Sigmoid colon (tissue), 7 donors: ENCODE data around the gene NOS1AP. TPM values are rescaled to one million over a fixed set of nuclear protein-coding genes. Genes with fewer than 3 reads are reported as not detected.

Experiments
- DNase-seq: peaks from one replicate; pipeline ENCODE4 v3.0.0-alpha.2; 2019
- H3K27ac ChIP-seq, 4 donors: fragments of 200-600 bp; sonication (generic); one replicate each; pipeline ENCODE4 v1.5.1; 2016 to 2019; ENCODE audit warnings: mild to moderate bottlenecking in 1 of 4
- H3K27me3 ChIP-seq, 3 donors: fragments of 200-600 bp; sonication (generic); one replicate each; pipeline ENCODE4 v1.5.1; 2019; ENCODE audit warnings: mild to moderate bottlenecking in 1 of 3
- H3K36me3 ChIP-seq, 4 donors: fragments of 200-600 bp; sonication (generic); one replicate each; pipeline ENCODE4 v1.5.1; 2016 to 2019
- H3K4me1 ChIP-seq, 4 donors: fragments of 200-600 bp; sonication (generic); one replicate each; pipeline ENCODE4 v1.5.1; 2017 to 2019
- H3K4me3 ChIP-seq, 4 donors: fragments of 200-600 bp; sonication (generic); one replicate each; pipeline ENCODE4 v1.5.1; 2017 to 2019; ENCODE audit warnings: mild to moderate bottlenecking in 2 of 4, moderate library complexity in 1 of 4
- H3K9me3 ChIP-seq, 4 donors: fragments of 200-600 bp in 3 of 4; sonication (generic) in 3 of 4; one replicate each; pipeline versions ENCODE4 v1.5.1 to v1.6.1; 2013 to 2019
- CTCF ChIP-seq, 4 experiments: fragments of 450-650 bp in 3 of 4; fragments of 200-600 bp in 1 of 4; IDR thresholded peaks; one replicate each; pipeline ENCODE4 v1.5.1; 2016 to 2019; ENCODE audit warnings: antibody characterized with exemption in 4 of 4, mild to moderate bottlenecking in 3 of 4, moderate library complexity in 2 of 4
- EP300 ChIP-seq, 4 donors: sonication (generic); formaldehyde crosslinking; IDR thresholded peaks; one replicate each; pipeline ENCODE4 v1.6.1; 2017; ENCODE audit warnings: antibody characterized with exemption in 4 of 4
- POLR2A ChIP-seq, 2 donors: fragments of 450-650 bp; IDR thresholded peaks; one replicate each; pipeline ENCODE4 v1.6.1; 2016; ENCODE audit warnings: antibody characterized with exemption in 2 of 2, mild to moderate bottlenecking in 2 of 2, moderate library complexity in 2 of 2
- POLR2AphosphoS5 ChIP-seq, 4 donors: sonication (generic); formaldehyde crosslinking; IDR thresholded peaks; one replicate each; pipeline ENCODE4 v1.6.1; 2017; ENCODE audit warnings: antibody characterized with exemption in 4 of 4
- WGBS, 2 donors: extraction: QIAGEN DNeasy Blood & Tissue Kit; methylation state at CpG; one replicate each; pipeline ENCODE4 v1.1.7; 2013; 5-methylcytosine and 5-hydroxymethylcytosine counted together
- intact Hi-C: fragments of 100-400 bp; cut with DNase I; formaldehyde crosslinking; loops from one replicate; pipeline ENCODE4 v1.15.1; 2023
- polyA plus RNA-seq, 3 donors: library from polyadenylated mRNA; stranded (reverse); fragments of 200-250 nt; gene quantifications; one replicate each; pipeline ENCODE4 v1.2.3, GENCODE V29; 2013
- total RNA-seq, 4 donors: library from RNA; depleted of rRNA; stranded (reverse); fragments of >200 nt; gene quantifications; one replicate each; pipeline ENCODE4 v1.1.0, GENCODE V29; 2016
- donor health status: healthy with polysubstance abuse.
- donor health status: Bipolar disorder and iron deficiency.
- donor health status: healthy.

The NOS1AP gene
- total and polyA plus RNA-seq, 7 donors = 1.2 to 11.9 (median 4.6) TPM

- TF ChIP-seq CTCF (IDR thresholded peaks at IDR 0.05) = no peak
- no peak for TF ChIP-seq EP300 (IDR thresholded peaks at IDR 0.05)
- no peak for TF ChIP-seq POLR2AphosphoS5 (IDR thresholded peaks at IDR 0.05)
- TF ChIP-seq POLR2A (IDR thresholded peaks at IDR 0.05) = no peak
- DNase-seq = no peak
- no peak overlapping the region for H3K27ac ChIP-seq
- 90 to 95% methylated on average over 6 of the region's 6 CpGs for WGBS, 2 donors
- H3K9me3 ChIP-seq = no peaks in the 10 kb centered on the region
- peaks cover 0 to 5% (median 0%) of the 10 kb centered on the region in 4 donors for H3K4me1 ChIP-seq
- no peak overlapping the region for H3K4me3 ChIP-seq
- no peaks in the 10 kb centered on the region for H3K27me3 ChIP-seq
- intact Hi-C loops = loop anchor here (1.0 kb wide), 1 partner anchor 219 kb away; no protein-coding TSS in a partner anchor
- no peaks in the 10 kb centered on the region for H3K36me3 ChIP-seq
Measured at GRCh38 chr1:162275622-162276175, 206.2 kb downstream of the NOS1AP start.

DNA sequence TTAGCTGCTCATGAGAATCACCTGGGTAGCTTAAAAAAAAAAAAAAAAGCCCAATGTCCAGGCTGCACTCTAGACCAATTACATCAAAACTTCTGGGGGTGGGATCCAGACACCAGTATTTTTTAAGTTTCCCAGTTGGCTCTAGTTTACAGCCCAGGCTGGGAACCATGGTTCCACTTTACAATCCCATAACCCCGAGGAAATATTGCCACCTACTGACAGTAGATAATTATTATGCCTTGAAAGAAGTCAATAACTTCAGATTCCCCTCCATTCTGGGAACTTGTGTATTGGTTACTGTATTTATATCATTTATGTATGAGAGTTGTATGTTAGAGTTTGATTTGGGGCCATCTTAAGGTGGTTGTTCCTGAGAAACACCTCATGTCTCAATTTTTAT, 207.0 kb downstream of the NOS1AP start:
- no peak overlapping the region for H3K4me3 ChIP-seq
- TF ChIP-seq CTCF (IDR thresholded peaks at IDR 0.05) (peak in 3 of 4 experiments; percentile 15 to 34 (median 21)), POLR2A (IDR thresholded peaks at IDR 0.05) (no peak), POLR2AphosphoS5 (IDR thresholded peaks at IDR 0.05) (no peak), EP300 (IDR thresholded peaks at IDR 0.05) (no peak)
- H3K27ac ChIP-seq = no peak overlapping the region
- peaks cover 0 to 5% (median 0%) of the 10 kb centered on the region in 4 donors for H3K4me1 ChIP-seq
- no peaks in the 10 kb centered on the region for H3K9me3 ChIP-seq
- H3K27me3 ChIP-seq = no peaks in the 10 kb centered on the region
- no peak for DNase-seq
- H3K36me3 ChIP-seq = no peaks in the 10 kb centered on the region
- intact Hi-C loops = loop anchor here (1.0 kb wide), 1 partner anchor 220 kb away; no protein-coding TSS in a partner anchor
- 5 to 31% methylated on average over 1 of the region's 1 CpG for WGBS, 2 donors

GRCh38 chr1:162279136-162279498, 209.6 kb downstream of the NOS1AP start:
- DNase-seq = no peak
- peaks cover 0 to 9% (median 7%) of the 10 kb centered on the region in 4 donors for H3K4me1 ChIP-seq
- no peaks in the 10 kb centered on the region for H3K36me3 ChIP-seq
- intact Hi-C loops = no loop called here
- no peaks in the 10 kb centered on the region for H3K27me3 ChIP-seq
- no peaks in the 10 kb centered on the region for H3K9me3 ChIP-seq
- no peak overlapping the region for H3K4me3 ChIP-seq
- 81 to 84% methylated on average over 7 of the region's 7 CpGs for WGBS, 2 donors
- no peak for TF ChIP-seq POLR2AphosphoS5 (IDR thresholded peaks at IDR 0.05)
- no peak for TF ChIP-seq CTCF (IDR thresholded peaks at IDR 0.05)
- TF ChIP-seq POLR2A (IDR thresholded peaks at IDR 0.05) = no peak
- TF ChIP-seq EP300 (IDR thresholded peaks at IDR 0.05) = no peak
- H3K27ac ChIP-seq = no peak overlapping the region

DNA sequence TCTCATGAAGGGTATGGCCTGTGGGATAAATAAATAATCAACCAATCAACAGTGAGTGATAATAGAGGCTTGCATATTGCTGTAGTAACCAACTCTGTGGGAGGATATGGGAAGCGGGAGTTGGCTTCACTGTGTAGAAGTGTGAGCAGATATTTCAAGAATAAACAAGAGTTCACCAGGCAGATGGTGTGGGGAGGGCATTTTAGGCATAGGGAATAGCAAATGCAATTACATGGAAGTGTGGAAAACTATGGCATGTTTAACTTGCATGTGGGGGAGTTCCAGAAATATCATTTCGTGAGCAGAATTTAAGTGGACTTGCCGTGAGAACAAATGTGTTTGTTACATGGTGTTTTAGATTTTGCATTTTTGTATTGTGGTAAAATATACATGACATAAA, 211.9 kb downstream of the NOS1AP start:
- TF ChIP-seq CTCF (IDR thresholded peaks at IDR 0.05) = no peak
- TF ChIP-seq POLR2AphosphoS5 (IDR thresholded peaks at IDR 0.05) = no peak
- TF ChIP-seq EP300 (IDR thresholded peaks at IDR 0.05) = no peak
- TF ChIP-seq POLR2A (IDR thresholded peaks at IDR 0.05) = no peak
- Histone ChIP-seq H3K36me3 (no peaks in the 10 kb centered on the region), H3K27ac (no peak overlapping the region), H3K4me3 (no peak overlapping the region), H3K4me1 (peaks cover 0 to 27% (median 23%) of the 10 kb centered on the region in 4 donors), H3K9me3 (no peaks in the 10 kb centered on the region), H3K27me3 (no peaks in the 10 kb centered on the region)
- no peak for DNase-seq
- intact Hi-C loops = no loop called here
- WGBS, 2 donors = 89 to 92% methylated on average over 3 of the region's 3 CpGs

DNA sequence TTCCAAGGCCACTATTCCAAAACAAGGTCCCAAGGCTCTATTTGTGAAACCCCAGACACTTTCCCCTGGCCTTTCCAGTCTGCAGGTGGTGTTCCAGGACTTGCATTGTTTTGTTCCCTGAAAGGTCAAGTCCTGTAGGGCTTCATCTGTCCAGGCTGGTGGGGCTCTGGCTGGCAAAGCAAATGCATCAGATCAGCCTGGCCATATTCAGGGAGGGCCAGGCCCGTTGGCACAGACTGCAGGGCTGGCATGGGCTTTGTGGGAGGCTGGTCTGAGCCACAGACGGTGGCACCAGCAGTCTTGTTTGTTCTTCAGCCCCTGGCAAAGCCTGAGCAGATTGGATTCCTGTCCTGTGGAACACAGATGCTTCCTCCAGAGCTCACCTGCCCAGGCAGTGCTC, 214.2 kb downstream of the NOS1AP start:
- no peak for TF ChIP-seq POLR2AphosphoS5 (IDR thresholded peaks at IDR 0.05)
- no peak for TF ChIP-seq EP300 (IDR thresholded peaks at IDR 0.05)
- no peak for TF ChIP-seq POLR2A (IDR thresholded peaks at IDR 0.05)
- no peak for TF ChIP-seq CTCF (IDR thresholded peaks at IDR 0.05)
- H3K4me1 ChIP-seq = peaks cover 0 to 27% (median 23%) of the 10 kb centered on the region in 4 donors
- DNase-seq = no peak
- 22 to 60% methylated on average over 2 of the region's 2 CpGs for WGBS, 2 donors
- no peaks in the 10 kb centered on the region for H3K27me3 ChIP-seq
- H3K4me3 ChIP-seq = no peak overlapping the region
- intact Hi-C loops = no loop called here
- no peaks in the 10 kb centered on the region for H3K36me3 ChIP-seq
- no peaks in the 10 kb centered on the region for H3K9me3 ChIP-seq
- peak overlapping the region in 1 of 4 donors; percentile 26 for H3K27ac ChIP-seq
